A673 (cell line): Measurements from ENCODE around the gene SAAL1. TPM values are rescaled to one million over a fixed set of nuclear protein-coding genes. Genes with fewer than 3 reads are reported as not detected.

ENCODE experiments used
- BruUV-seq: library from RNA; stranded (reverse); fragments of 400-500 nt; replicated peaks from 2 replicates; lab custom pipeline; 2021; lab: Mats Ljungman, UMichigan
- CTCF ChIA-PET: fragments of 300-600 bp; sonication (Branson Sonifier 250); formaldehyde crosslinking; loops from one replicate; lab custom pipeline; 2022; ENCODE audit warnings: antibody characterized with exemption; lab: Charles Lee
- POLR2A ChIA-PET: fragments of 300-600 bp; sonication (Branson Sonifier 250); formaldehyde crosslinking; loops from one replicate; lab custom pipeline; 2022; ENCODE audit warnings: antibody characterized with exemption; ENCODE audit not compliant: low non-redundant PET; lab: Charles Lee
- DNase-seq: peaks from one replicate; pipeline ENCODE4 v3.0.0-alpha.2; 2015; ENCODE audit warnings: low spot score
- H3K27ac ChIP-seq: fragments of 200-600 bp; sonication (generic); 2 replicates; pipeline ENCODE4 v1.5.1; 2016; ENCODE audit warnings: mixed run types, low read depth, mild to moderate bottlenecking, mixed read lengths, antibody characterized with exemption, low read length; ENCODE audit not compliant: poor library complexity, severe bottlenecking
- H3K27me3 ChIP-seq: fragments of 200-600 bp; sonication (generic); replicated peaks from 2 replicates; pipeline ENCODE4 v1.6.1; 2017; ENCODE audit warnings: mixed run types, low read depth, mild to moderate bottlenecking, mixed read lengths, antibody characterized with exemption, low read length; ENCODE audit not compliant: insufficient read depth, poor library complexity
- H3K36me3 ChIP-seq: fragments of 200-600 bp; sonication (generic); 2 replicates; pipeline ENCODE4 v1.6.1; 2016; ENCODE audit warnings: mixed run types, mild to moderate bottlenecking, mixed read lengths, antibody characterized with exemption, low read length; ENCODE audit not compliant: insufficient read depth, poor library complexity, severe bottlenecking
- H3K4me1 ChIP-seq: fragments of 200-600 bp; sonication (generic); 2 replicates; pipeline ENCODE4 v1.6.1; 2017; ENCODE audit warnings: mixed run types, mild to moderate bottlenecking, mixed read lengths, antibody characterized with exemption, low read length; ENCODE audit not compliant: insufficient read depth, poor library complexity, severe bottlenecking
- H3K4me3 ChIP-seq: fragments of 200-600 bp; sonication (generic); 2 replicates; pipeline ENCODE4 v1.5.1; 2016; ENCODE audit warnings: low read depth, mixed run types, mild to moderate bottlenecking, mixed read lengths, low read length; ENCODE audit not compliant: poor library complexity, severe bottlenecking
- H3K9me3 ChIP-seq: fragments of 200-600 bp; sonication (generic); 2 replicates; pipeline ENCODE4 v1.6.1; 2016; ENCODE audit warnings: mixed run types, low read depth, mild to moderate bottlenecking, mixed read lengths, antibody characterized with exemption, low read length; ENCODE audit not compliant: poor library complexity, severe bottlenecking
- EZH2 ChIP-seq: fragments of 200-600 bp; sonication (generic); IDR thresholded peaks from 2 replicates; pipeline ENCODE4 v1.6.1; 2017; ENCODE audit warnings: borderline replicate concordance, low read depth, mild to moderate bottlenecking, mixed read lengths, antibody characterized with exemption, low read length; ENCODE audit not compliant: poor library complexity, severe bottlenecking
- intact Hi-C: fragments of 100-400 bp; cut with micrococcal nuclease; formaldehyde crosslinking; loops from one replicate; pipeline ENCODE4 v1.10.0; 2022; ENCODE audit not compliant: unreplicated experiment
- total RNA-seq: library from RNA; stranded (reverse); gene quantifications from 2 replicates; pipeline ENCODE4 v1.2.3, GENCODE V29; 2021
- TF ChIP-seq, protein P1 (sequence below): fragments of 300-800, 200-600 bp; sonication (generic); conservative IDR thresholded peaks from 2 replicates; pipeline ENCODE4 v1.5.1; 2017; ENCODE audit warnings: low read depth, mild to moderate bottlenecking, antibody characterized with exemption, low read length, moderate library complexity, mixed read lengths

Gene SAAL1
- total RNA-seq, 1 experiment from 2014 or later: 39.5 TPM

DNA sequence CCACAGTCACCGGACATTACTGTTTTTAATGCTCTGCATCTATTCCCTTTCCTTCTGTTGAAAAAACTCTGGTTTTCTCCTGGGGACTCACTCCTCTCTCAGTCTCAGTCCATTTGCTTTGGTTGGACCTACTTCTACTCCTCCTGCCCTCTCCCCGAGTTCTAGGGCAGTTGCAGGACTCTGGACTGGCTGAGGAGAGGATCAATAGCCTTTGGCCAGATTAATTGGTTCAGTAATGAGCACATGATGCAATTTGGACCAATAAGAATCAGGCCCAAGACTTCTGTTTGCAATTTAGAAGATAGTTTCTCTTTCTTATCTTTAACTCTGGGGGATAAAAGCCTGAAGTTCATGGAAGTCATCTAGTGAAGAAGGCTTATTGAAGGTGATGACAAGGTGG, 44.5 kb downstream of the SAAL1 start:
- Histone ChIP-seq H3K4me1 (no peaks in the 10 kb centered on the region), H3K9me3 (no peaks in the 10 kb centered on the region), H3K27ac (no peak overlapping the region), H3K4me3 (no peak overlapping the region), H3K36me3 (no peaks in the 10 kb centered on the region), H3K27me3 (no peaks in the 10 kb centered on the region)
- DNase-seq: no peak
- intact Hi-C loops: no loop called here
- no TSS peak for BruUV-seq
- TF ChIP-seq EZH2: no peak
- TF ChIP-seq, protein P1, sequence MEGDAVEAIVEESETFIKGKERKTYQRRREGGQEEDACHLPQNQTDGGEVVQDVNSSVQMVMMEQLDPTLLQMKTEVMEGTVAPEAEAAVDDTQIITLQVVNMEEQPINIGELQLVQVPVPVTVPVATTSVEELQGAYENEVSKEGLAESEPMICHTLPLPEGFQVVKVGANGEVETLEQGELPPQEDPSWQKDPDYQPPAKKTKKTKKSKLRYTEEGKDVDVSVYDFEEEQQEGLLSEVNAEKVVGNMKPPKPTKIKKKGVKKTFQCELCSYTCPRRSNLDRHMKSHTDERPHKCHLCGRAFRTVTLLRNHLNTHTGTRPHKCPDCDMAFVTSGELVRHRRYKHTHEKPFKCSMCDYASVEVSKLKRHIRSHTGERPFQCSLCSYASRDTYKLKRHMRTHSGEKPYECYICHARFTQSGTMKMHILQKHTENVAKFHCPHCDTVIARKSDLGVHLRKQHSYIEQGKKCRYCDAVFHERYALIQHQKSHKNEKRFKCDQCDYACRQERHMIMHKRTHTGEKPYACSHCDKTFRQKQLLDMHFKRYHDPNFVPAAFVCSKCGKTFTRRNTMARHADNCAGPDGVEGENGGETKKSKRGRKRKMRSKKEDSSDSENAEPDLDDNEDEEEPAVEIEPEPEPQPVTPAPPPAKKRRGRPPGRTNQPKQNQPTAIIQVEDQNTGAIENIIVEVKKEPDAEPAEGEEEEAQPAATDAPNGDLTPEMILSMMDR: no peak
- ChIA-PET POLR2A (no interaction called here), CTCF (no interaction called here)

DNA sequence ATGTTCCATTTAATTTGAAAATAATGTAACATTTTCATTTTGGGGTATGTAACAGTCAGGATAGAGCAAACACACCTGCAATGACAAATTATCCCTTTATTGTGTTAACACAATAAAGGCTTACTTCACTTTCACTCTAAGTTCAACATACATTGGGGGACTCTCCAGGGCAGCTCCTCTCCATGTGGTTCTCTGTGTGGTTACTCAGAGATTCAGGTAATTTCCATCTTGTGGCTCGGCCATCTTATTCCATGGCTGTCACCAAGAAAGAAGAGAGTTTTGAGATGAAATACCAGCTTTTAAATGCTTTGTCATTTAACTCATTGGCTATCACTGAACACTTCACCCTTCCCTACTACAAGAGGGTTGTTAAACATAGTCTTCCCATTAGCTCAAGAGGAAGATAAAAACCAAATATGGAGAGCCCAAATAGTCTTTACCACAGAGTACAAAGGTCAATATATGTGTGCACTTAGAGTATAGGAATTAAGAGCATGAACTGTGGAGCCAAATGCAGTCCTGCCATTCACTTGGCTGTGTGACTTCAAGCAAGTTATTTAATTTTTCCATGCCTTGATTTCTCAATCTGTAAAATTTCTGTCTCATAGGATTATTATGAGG, 49.2 kb downstream of the SAAL1 start:
- no TSS peak for BruUV-seq
- H3K9me3 ChIP-seq: no peaks in the 10 kb centered on the region

DNA sequence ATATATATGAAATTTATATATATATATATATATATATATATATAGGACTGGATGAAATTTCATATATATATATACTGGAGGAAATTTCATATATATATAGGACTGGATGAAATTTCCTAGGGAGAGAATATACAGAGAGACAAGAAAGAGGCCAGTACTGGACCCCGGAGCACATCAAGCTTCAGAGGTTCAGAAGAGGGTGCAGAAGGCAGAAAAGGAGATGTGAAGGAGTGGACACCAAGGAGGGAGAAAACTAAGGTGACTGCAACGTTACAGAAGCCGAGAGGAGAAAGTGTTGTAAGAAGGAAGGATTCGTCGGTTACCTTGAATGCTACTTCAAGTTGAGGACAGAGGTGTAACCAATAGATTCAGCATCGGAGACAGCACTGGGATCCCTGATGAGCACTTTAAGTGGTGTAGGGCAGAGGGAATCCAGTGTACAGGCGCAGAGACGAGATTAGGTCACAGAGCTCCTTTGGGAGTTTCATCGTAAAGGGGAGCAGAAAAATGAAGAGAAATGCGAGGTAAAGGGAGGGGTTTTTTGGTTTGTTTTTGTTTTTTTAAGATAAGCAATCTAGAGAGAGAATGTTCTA, 51.3 kb downstream of the SAAL1 start:
- BruUV-seq: no TSS peak
- Histone ChIP-seq H3K4me3 (no peak overlapping the region), H3K27me3 (no peaks in the 10 kb centered on the region), H3K27ac (no peak overlapping the region), H3K36me3 (no peaks in the 10 kb centered on the region), H3K4me1 (no peaks in the 10 kb centered on the region), H3K9me3 (no peaks in the 10 kb centered on the region)
- intact Hi-C loops: no loop called here
- no peak for TF ChIP-seq EZH2
- TF ChIP-seq, protein P1: no peak
- ChIA-PET POLR2A (no interaction called here), CTCF (no interaction called here)
- DNase-seq: no peak

More for the DNA sequence above, 49.2 kb downstream of the SAAL1 start:
- ChIA-PET POLR2A (no interaction called here), CTCF (no interaction called here)
- no peak overlapping the region for H3K27ac ChIP-seq
- no peaks in the 10 kb centered on the region for H3K4me1 ChIP-seq
- no peak for DNase-seq
- no peaks in the 10 kb centered on the region for H3K36me3 ChIP-seq
- no peak overlapping the region for H3K4me3 ChIP-seq
- intact Hi-C loops: no loop called here
- TF ChIP-seq, protein P1: no peak
- TF ChIP-seq EZH2: no peak
- H3K27me3 ChIP-seq: no peaks in the 10 kb centered on the region
